K562 (cell line): ENCODE measurements around the gene USHBP1. TPM values are rescaled to one million over a fixed set of nuclear protein-coding genes. Genes with fewer than 3 reads are reported as not detected.
A peak's percentile ranks its signal among the peaks of the same experiment; 100 is the strongest.

Experiments
- CHD2 ChIP-seq: IDR thresholded peaks from 2 replicates; pipeline ENCODE4 v1.6.1; 2011; ENCODE audit warnings: low read depth, low read length
- ELF4 ChIP-seq: fragments of 450-650 bp; formaldehyde crosslinking; IDR thresholded peaks from 2 replicates; pipeline ENCODE4 v1.4.0; 2022; ENCODE audit warnings: missing genetic modification characterization
- EWSR1 ChIP-seq: fragments of 450-650 bp; IDR thresholded peaks from 2 replicates; pipeline ENCODE4 v1.6.1; 2018; ENCODE audit warnings: borderline replicate concordance, mild to moderate bottlenecking, low read depth, moderate library complexity; ENCODE audit not compliant: partially characterized antibody
- FOXM1 ChIP-seq, 2 experiments: fragments of 450-650 bp in 1 of 2; sonication (generic) in 1 of 2; formaldehyde crosslinking in 1 of 2; IDR thresholded peaks; 2 replicates each; pipeline versions ENCODE4 v1.6.1 to v1.9.0; 2017 to 2022; ENCODE audit warnings: low read depth in 2 of 2, mild to moderate bottlenecking in 2 of 2, missing genetic modification reagents in 1 of 2, moderate library complexity in 1 of 2
- MIER1 ChIP-seq: fragments of 450-650 bp; IDR thresholded peaks from 2 replicates; pipeline ENCODE4 v1.6.1; 2016; ENCODE audit warnings: antibody characterized with exemption, mild to moderate bottlenecking, low read depth
- NCOA2 ChIP-seq, 2 experiments: fragments of 450-650 bp; IDR thresholded peaks; 2 replicates each; pipeline ENCODE4 v1.6.1; 2018; ENCODE audit warnings: mild to moderate bottlenecking in 2 of 2, moderate library complexity in 1 of 2; ENCODE audit not compliant: partially characterized antibody in 2 of 2
- TAF1 ChIP-seq: IDR thresholded peaks from 2 replicates; pipeline ENCODE4 v1.6.1; 2011; ENCODE audit warnings: mild to moderate bottlenecking, low read length, moderate library complexity; ENCODE audit not compliant: insufficient read depth, control insufficient read depth, severe bottlenecking; ENCODE audit errors: extremely low read depth
- TCF3 ChIP-seq: sonication (generic); formaldehyde crosslinking; IDR thresholded peaks from 2 replicates; pipeline ENCODE4 v1.4.0; 2020; ENCODE audit warnings: mild to moderate bottlenecking, missing genetic modification reagents
- ZBTB17 ChIP-seq: fragments of 450-650 bp; formaldehyde crosslinking; IDR thresholded peaks from 2 replicates; pipeline ENCODE4 v1.4.0; 2020; ENCODE audit warnings: mild to moderate bottlenecking
- ZFX ChIP-seq: sonication (generic); formaldehyde crosslinking; IDR thresholded peaks from 2 replicates; pipeline ENCODE4 v1.8.0; 2022; ENCODE audit warnings: mild to moderate bottlenecking, missing genetic modification reagents, moderate library complexity
- ZNF384 ChIP-seq: IDR thresholded peaks from 2 replicates; pipeline ENCODE4 v1.6.1; 2012; ENCODE audit warnings: low read depth, low read length, improper control_type of control experiment
- polyA plus RNA-seq, 8 experiments: library from polyadenylated mRNA; depleted of rRNA in 4 of 8; stranded (reverse) in 5 of 8; unstranded in 3 of 8; fragments of >200 nt; fragmentation: Nextera tagmentation in 2 of 8; fragmentation: Illumina TruSeq in 1 of 8; extraction: Ambion mirVana in 2 of 8; extraction: Trizol in 1 of 8; gene quantifications; 2 replicates each; pipeline versions ENCODE4 v1.2.1 to v1.2.3, GENCODE V29; 2011 to 2014; ENCODE audit warnings: inconsistent platforms in 1 of 8, missing spikeins in 1 of 8
- total RNA-seq, 7 experiments: library from RNA; depleted of rRNA in 6 of 7; stranded (reverse); fragments of >200 nt in 6 of 7; fragmentation: Illumina TruSeq in 2 of 7; extraction: Trizol in 2 of 7; gene quantifications; 2 replicates each; pipeline versions ENCODE4 v1.2.1 to v1.2.3, GENCODE V29; 2011 to 2021; ENCODE audit warnings: low replicate concordance in 1 of 7
- TF ChIP-seq, protein P1 (sequence below): fragments of 250-450 bp; sonication (Bioruptor Pico); IDR thresholded peaks from 2 replicates; pipeline ENCODE4 v1.4.0; 2020; ENCODE audit warnings: mild to moderate bottlenecking, moderate library complexity
- TF ChIP-seq, protein P2 (sequence below), 2 experiments: fragments of 450-650 bp; IDR thresholded peaks; 2 replicates each; pipeline ENCODE4 v1.6.1; 2018; ENCODE audit warnings: mild to moderate bottlenecking in 2 of 2, low read depth in 1 of 2; ENCODE audit not compliant: partially characterized antibody in 2 of 2
- TF ChIP-seq, protein P3 (sequence below): fragments of 250-450 bp; sonication (Bioruptor Pico); IDR thresholded peaks from 2 replicates; pipeline ENCODE4 v1.5.0; 2020; ENCODE audit warnings: mild to moderate bottlenecking
- TF ChIP-seq, protein P4 (sequence below): sonication (generic); formaldehyde crosslinking; IDR thresholded peaks from 2 replicates; pipeline ENCODE4 v1.8.0; 2022; ENCODE audit warnings: missing genetic modification reagents, mild to moderate bottlenecking, borderline replicate concordance

USHBP1 gene
- total and polyA plus RNA-seq, 9 of the 15 experiments (the other 6 are each of a cell fraction or from before 2014, with no cell fraction given) = 0.03 to 0.10 (median 0.05) TPM; not detected in 5

DNA sequence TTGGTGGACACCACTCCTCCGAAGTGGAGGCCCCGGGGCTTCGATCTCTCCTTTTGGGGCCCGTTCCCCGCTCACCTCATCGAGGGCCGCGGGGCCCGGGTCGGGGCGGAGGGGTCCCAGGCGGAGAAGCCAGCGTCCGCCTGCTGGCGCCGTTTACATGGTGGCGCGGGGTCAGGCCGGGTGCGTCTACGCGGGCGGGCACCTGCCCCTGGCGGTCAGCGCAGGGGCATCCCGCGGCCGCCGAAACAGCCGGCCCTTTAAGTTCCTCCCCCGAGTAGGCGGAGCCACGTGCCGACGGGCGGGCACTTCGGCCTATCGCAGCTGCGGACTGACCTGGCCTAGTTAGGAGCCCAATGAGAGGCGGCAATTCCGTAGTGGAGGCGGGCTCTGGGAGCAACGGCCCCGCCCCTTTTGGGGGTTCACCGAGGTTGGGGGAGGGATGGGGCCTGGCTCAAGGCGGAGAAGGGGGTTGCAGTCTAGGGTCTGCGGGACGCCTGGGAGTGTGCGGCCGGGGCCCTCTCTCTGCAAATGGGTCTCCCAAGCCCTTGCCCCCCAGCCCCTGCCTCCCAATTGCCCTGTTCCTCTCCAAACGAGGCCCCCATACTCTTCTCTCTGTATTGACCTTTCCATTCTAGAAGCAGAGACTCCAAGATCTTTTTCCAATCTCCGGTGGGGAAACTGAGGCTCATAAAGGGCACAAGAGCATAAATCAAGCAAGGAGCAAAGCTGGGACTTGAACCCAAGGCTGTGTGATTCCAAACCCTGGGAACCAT is 38.8 kb upstream of the USHBP1 start, which contains the start of gene ABHD8 (continued):
- TF ChIP-seq, protein P1, sequence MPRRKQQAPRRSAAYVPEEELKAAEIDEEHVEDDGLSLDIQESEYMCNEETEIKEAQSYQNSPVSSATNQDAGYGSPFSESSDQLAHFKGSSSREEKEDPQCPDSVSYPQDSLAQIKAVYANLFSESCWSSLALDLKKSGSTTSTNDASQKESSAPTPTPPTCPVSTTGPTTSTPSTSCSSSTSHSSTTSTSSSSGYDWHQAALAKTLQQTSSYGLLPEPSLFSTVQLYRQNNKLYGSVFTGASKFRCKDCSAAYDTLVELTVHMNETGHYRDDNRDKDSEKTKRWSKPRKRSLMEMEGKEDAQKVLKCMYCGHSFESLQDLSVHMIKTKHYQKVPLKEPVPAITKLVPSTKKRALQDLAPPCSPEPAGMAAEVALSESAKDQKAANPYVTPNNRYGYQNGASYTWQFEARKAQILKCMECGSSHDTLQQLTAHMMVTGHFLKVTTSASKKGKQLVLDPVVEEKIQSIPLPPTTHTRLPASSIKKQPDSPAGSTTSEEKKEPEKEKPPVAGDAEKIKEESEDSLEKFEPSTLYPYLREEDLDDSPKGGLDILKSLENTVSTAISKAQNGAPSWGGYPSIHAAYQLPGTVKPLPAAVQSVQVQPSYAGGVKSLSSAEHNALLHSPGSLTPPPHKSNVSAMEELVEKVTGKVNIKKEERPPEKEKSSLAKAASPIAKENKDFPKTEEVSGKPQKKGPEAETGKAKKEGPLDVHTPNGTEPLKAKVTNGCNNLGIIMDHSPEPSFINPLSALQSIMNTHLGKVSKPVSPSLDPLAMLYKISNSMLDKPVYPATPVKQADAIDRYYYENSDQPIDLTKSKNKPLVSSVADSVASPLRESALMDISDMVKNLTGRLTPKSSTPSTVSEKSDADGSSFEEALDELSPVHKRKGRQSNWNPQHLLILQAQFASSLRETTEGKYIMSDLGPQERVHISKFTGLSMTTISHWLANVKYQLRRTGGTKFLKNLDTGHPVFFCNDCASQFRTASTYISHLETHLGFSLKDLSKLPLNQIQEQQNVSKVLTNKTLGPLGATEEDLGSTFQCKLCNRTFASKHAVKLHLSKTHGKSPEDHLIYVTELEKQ (CRISPR knock-in tag) = no peak
- no peak for TF ChIP-seq ELF4 (CRISPR knock-in tag)
- no peak for TF ChIP-seq ZBTB17 (CRISPR knock-in tag)
- TF ChIP-seq FOXM1 (IDR thresholded peaks at IDR 0.05; ENCODE audit: low read depth) = peak; percentile 38; the same call in 1 of the 2 replicates
- no peak for TF ChIP-seq FOXM1 (CRISPR knock-in tag; IDR thresholded peaks at IDR 0.05; ENCODE audit: low read depth)
- TF ChIP-seq, protein P2, sequence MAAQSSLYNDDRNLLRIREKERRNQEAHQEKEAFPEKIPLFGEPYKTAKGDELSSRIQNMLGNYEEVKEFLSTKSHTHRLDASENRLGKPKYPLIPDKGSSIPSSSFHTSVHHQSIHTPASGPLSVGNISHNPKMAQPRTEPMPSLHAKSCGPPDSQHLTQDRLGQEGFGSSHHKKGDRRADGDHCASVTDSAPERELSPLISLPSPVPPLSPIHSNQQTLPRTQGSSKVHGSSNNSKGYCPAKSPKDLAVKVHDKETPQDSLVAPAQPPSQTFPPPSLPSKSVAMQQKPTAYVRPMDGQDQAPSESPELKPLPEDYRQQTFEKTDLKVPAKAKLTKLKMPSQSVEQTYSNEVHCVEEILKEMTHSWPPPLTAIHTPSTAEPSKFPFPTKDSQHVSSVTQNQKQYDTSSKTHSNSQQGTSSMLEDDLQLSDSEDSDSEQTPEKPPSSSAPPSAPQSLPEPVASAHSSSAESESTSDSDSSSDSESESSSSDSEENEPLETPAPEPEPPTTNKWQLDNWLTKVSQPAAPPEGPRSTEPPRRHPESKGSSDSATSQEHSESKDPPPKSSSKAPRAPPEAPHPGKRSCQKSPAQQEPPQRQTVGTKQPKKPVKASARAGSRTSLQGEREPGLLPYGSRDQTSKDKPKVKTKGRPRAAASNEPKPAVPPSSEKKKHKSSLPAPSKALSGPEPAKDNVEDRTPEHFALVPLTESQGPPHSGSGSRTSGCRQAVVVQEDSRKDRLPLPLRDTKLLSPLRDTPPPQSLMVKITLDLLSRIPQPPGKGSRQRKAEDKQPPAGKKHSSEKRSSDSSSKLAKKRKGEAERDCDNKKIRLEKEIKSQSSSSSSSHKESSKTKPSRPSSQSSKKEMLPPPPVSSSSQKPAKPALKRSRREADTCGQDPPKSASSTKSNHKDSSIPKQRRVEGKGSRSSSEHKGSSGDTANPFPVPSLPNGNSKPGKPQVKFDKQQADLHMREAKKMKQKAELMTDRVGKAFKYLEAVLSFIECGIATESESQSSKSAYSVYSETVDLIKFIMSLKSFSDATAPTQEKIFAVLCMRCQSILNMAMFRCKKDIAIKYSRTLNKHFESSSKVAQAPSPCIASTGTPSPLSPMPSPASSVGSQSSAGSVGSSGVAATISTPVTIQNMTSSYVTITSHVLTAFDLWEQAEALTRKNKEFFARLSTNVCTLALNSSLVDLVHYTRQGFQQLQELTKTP (IDR thresholded peaks at IDR 0.05; ENCODE audit: low read depth in 1 of 2, partially characterized antibody in 2 of 2) = no peak
- TF ChIP-seq ZFX (CRISPR knock-in tag) = peak; percentile 89
- TF ChIP-seq TAF1 = no peak
- TF ChIP-seq, protein P3, sequence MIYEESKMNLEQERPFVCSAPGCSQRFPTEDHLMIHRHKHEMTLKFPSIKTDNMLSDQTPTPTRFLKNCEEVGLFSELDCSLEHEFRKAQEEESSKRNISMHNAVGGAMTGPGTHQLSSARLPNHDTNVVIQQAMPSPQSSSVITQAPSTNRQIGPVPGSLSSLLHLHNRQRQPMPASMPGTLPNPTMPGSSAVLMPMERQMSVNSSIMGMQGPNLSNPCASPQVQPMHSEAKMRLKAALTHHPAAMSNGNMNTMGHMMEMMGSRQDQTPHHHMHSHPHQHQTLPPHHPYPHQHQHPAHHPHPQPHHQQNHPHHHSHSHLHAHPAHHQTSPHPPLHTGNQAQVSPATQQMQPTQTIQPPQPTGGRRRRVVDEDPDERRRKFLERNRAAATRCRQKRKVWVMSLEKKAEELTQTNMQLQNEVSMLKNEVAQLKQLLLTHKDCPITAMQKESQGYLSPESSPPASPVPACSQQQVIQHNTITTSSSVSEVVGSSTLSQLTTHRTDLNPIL (CRISPR knock-in tag) = no peak
- peak; percentile 77 for TF ChIP-seq CHD2
- TF ChIP-seq ZNF384 = no peak
- TF ChIP-seq NCOA2 (IDR thresholded peaks at IDR 0.05; ENCODE audit: partially characterized antibody in 2 of 2) = no peak
- TF ChIP-seq, protein P4, sequence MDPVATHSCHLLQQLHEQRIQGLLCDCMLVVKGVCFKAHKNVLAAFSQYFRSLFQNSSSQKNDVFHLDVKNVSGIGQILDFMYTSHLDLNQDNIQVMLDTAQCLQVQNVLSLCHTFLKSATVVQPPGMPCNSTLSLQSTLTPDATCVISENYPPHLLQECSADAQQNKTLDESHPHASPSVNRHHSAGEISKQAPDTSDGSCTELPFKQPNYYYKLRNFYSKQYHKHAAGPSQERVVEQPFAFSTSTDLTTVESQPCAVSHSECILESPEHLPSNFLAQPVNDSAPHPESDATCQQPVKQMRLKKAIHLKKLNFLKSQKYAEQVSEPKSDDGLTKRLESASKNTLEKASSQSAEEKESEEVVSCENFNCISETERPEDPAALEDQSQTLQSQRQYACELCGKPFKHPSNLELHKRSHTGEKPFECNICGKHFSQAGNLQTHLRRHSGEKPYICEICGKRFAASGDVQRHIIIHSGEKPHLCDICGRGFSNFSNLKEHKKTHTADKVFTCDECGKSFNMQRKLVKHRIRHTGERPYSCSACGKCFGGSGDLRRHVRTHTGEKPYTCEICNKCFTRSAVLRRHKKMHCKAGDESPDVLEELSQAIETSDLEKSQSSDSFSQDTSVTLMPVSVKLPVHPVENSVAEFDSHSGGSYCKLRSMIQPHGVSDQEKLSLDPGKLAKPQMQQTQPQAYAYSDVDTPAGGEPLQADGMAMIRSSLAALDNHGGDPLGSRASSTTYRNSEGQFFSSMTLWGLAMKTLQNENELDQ (CRISPR knock-in tag) = no peak
- no peak for TF ChIP-seq EWSR1
- no peak for TF ChIP-seq TCF3 (CRISPR knock-in tag)
- no peak for TF ChIP-seq MIER1
